ENCODE measurements around the gene NFIA.

GRCh38 chr1:61227857-61228550 is 145.6 kb downstream of the NFIA start:
- TF ChIP-seq POLR2AphosphoS5 (IDR thresholded peaks at IDR 0.05; ENCODE audit: low read depth, low read length) (no peak), POLR2A (IDR thresholded peaks at IDR 0.05; ENCODE audit: low read depth, low read length) (no peak)

Measured in GM12892 (cell line).